B cell (primary cell): Measurements from ENCODE around the gene IP6K2. TPM values are rescaled to one million over a fixed set of nuclear protein-coding genes. Genes with fewer than 3 reads are reported as not detected.

Experiments
- ATAC-seq: fragments of 200-7000 bp; cut with Tn5 transposase; one replicate; pipeline ENCODE4 v1.10.0; 2021; ENCODE audit warnings: low read depth, mild to moderate bottlenecking, moderate number of reproducible peaks, moderate library complexity
- CTCF ChIA-PET: fragments of 350-600 bp; sonication (Branson Sonifier 250); formaldehyde crosslinking; loops from one replicate; lab custom pipeline; 2021; ENCODE audit warnings: antibody characterized with exemption, inconsistent platforms; lab: Charles Lee
- POLR2A ChIA-PET: fragments of 350-600 bp; sonication (Branson Sonifier 250); formaldehyde crosslinking; loops from one replicate; lab custom pipeline; 2021; ENCODE audit warnings: antibody characterized with exemption; lab: Charles Lee
- DNase-seq: peaks from one replicate; pipeline ENCODE4 v3.0.0; 2013
- H2AFZ ChIP-seq: 2 replicates; pipeline ENCODE4 v1.6.1; 2012; ENCODE audit warnings: mild to moderate bottlenecking, low read depth, low read length; ENCODE audit not compliant: insufficient read depth, poor library complexity, severe bottlenecking
- H3K27ac ChIP-seq, 2 donors: 1 replicate in 1 of 2; 2 replicates in 1 of 2; pipeline ENCODE4 v1.5.1; 2012 to 2013; ENCODE audit warnings: low read length in 2 of 2, mild to moderate bottlenecking in 2 of 2, moderate library complexity in 1 of 2
- H3K27me3 ChIP-seq, 4 experiments: fragments of 200-600 bp in 1 of 4; sonication (generic) in 1 of 4; replicated peaks in 1 of 4; 1 replicate in 2 of 4; 2 replicates in 2 of 4; pipeline versions ENCODE4 v1.6.1 to v1.7.0; 2013 to 2016; ENCODE audit warnings: low read length in 3 of 4, mild to moderate bottlenecking in 2 of 4, mixed read lengths in 1 of 4, moderate library complexity in 1 of 4; ENCODE audit not compliant: insufficient read depth in 4 of 4, control insufficient read depth in 3 of 4; ENCODE audit errors: control extremely low read depth in 1 of 4
- H3K36me3 ChIP-seq, 2 experiments: replicated peaks in 1 of 2; 1 replicate in 1 of 2; 2 replicates in 1 of 2; pipeline versions ENCODE4 v1.6.1 to v1.7.1; 2013; ENCODE audit warnings: low read length in 1 of 2; ENCODE audit not compliant: insufficient read depth in 2 of 2, control insufficient read depth in 1 of 2; ENCODE audit errors: control extremely low read depth in 1 of 2, extremely low read depth in 1 of 2
- H3K4me1 ChIP-seq, 2 donors: fragments of 200-600 bp in 1 of 2; sonication (generic) in 1 of 2; 1 replicate in 1 of 2; 2 replicates in 1 of 2; pipeline versions ENCODE4 v1.5.1 to v1.6.1; 2013 to 2017; ENCODE audit warnings: low read length in 2 of 2; ENCODE audit not compliant: control insufficient read depth in 2 of 2, insufficient read depth in 2 of 2
- H3K4me2 ChIP-seq: replicated peaks from 2 replicates; pipeline ENCODE3; 2012; ENCODE audit warnings: mild to moderate bottlenecking, low read depth, low read length; ENCODE audit not compliant: poor library complexity, severe bottlenecking
- H3K4me3 ChIP-seq, 5 experiments: fragments of 200-600 bp in 1 of 5; sonication (generic) in 1 of 5; 1 replicate in 3 of 5; 2 replicates in 2 of 5; pipeline versions ENCODE4 v1.5.1 to v1.7.0; 2011 to 2016; ENCODE audit warnings: low read length in 4 of 5, mild to moderate bottlenecking in 4 of 5, low read depth in 2 of 5, control low read depth in 1 of 5, moderate library complexity in 1 of 5; ENCODE audit not compliant: insufficient read depth in 1 of 5; ENCODE audit errors: control extremely low read depth in 1 of 5, extremely low read depth in 1 of 5
- H3K79me2 ChIP-seq: fragments of 200-600 bp; sonication (generic); one replicate; pipeline ENCODE4 v1.6.0; 2016; ENCODE audit warnings: low read length; ENCODE audit not compliant: control insufficient read depth, insufficient read depth
- H3K9ac ChIP-seq: fragments of 200-600 bp; sonication (generic); 2 replicates; pipeline ENCODE4 v1.6.1; 2017; ENCODE audit warnings: mild to moderate bottlenecking, low read length, moderate library complexity
- H3K9me3 ChIP-seq, 3 donors: one replicate each; pipeline versions ENCODE4 v1.6.1 to v1.7.1; 2013; ENCODE audit warnings: low read length in 2 of 3; ENCODE audit not compliant: control insufficient read depth in 2 of 3, insufficient read depth in 1 of 3; ENCODE audit errors: control extremely low read depth in 1 of 3
- H4K20me1 ChIP-seq: 2 replicates; pipeline ENCODE4 v1.6.0; 2012; ENCODE audit warnings: mild to moderate bottlenecking, low read length; ENCODE audit not compliant: insufficient read depth, control insufficient read depth, poor library complexity, severe bottlenecking
- H3K27ac Mint-ChIP-seq: one replicate; pipeline ENCODE4 v1.8.0; 2021; ENCODE audit warnings: mixed read lengths
- H3K27me3 Mint-ChIP-seq: one replicate; pipeline ENCODE4 v1.8.0; 2021; ENCODE audit warnings: mixed read lengths
- H3K4me1 Mint-ChIP-seq: one replicate; pipeline ENCODE4 v1.8.0; 2021; ENCODE audit warnings: mixed read lengths
- H3K4me3 Mint-ChIP-seq: one replicate; pipeline ENCODE4 v1.8.0; 2021; ENCODE audit warnings: mixed read lengths
- H3K9me3 Mint-ChIP-seq: one replicate; pipeline ENCODE4 v1.8.0; 2022; ENCODE audit warnings: mixed read lengths; ENCODE audit not compliant: insufficient read depth
- CTCF ChIP-seq: fragments of 200-600 bp; IDR thresholded peaks from one replicate; pipeline ENCODE4 v1.8.0; 2022; ENCODE audit warnings: antibody characterized with exemption, mild to moderate bottlenecking
- EZH2 ChIP-seq: IDR thresholded peaks from 2 replicates; pipeline ENCODE4 v1.6.1; 2012; ENCODE audit warnings: borderline replicate concordance, low read depth, mild to moderate bottlenecking, moderate library complexity, low read length; ENCODE audit not compliant: insufficient read depth, poor library complexity, severe bottlenecking
- WGBS: methylation state at CpG from one replicate; pipeline ENCODE4 v1.1.5; 2013; ENCODE audit warnings: missing lambda C conversion rate; ENCODE audit not compliant: insufficient coverage; 5-methylcytosine and 5-hydroxymethylcytosine counted together
- intact Hi-C: fragments of 100-400 bp; cut with micrococcal nuclease; formaldehyde crosslinking; loops from one replicate; pipeline ENCODE4 v1.10.0; 2022
- polyA plus RNA-seq: library from polyadenylated mRNA; depleted of rRNA; stranded (reverse); fragments of >200 nt; gene quantifications from 2 replicates; pipeline ENCODE4 v1.2.3, GENCODE V29; 2012
- total RNA-seq, 2 donors: library from RNA; stranded (reverse); fragments of 120-200 nt in 1 of 2; gene quantifications; 1 replicate in 1 of 2; 2 replicates in 1 of 2; pipeline versions ENCODE4 v1.2.3 to v1.2.4, GENCODE V29; 2013 to 2022

IP6K2 gene
- total and polyA plus RNA-seq, 2 donors (not counting 1 experiment from before 2014, with no cell fraction given) = 132 to 140 TPM

DNA sequence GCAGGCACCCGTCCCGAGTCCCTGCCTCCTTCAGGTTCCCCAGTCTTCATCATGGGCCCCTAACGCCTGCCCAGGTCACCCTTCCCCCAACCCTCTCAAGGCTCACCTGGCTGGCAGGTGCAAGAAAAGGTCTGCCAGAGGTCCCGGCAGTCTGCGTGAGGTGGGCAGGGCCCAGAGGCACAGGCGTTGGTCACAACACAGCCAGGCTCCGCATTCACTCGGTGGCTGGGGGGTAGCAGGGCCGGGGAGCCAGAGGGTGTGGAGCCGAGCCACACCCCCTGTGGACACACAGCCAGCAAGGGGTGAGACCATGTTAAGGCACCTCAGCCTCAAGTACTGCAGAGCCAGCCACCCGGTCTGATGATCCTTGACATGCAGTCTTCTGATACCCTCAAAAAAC lies 65.2 kb downstream of the IP6K2 start:
- Mint-ChIP-seq H3K4me3 (no peak overlapping the region), H3K27ac (no peak overlapping the region), H3K9me3 (no peaks in the 10 kb centered on the region), H3K4me1 (peaks cover 11% of the 10 kb centered on the region), H3K27me3 (no peaks in the 10 kb centered on the region)
- TF ChIP-seq EZH2 (no peak), CTCF (no peak)
- H3K79me2 ChIP-seq = no peaks in the 10 kb centered on the region
- WGBS = 96% methylated on average over 11 of the region's 11 CpGs
- H3K4me2 ChIP-seq = no peak overlapping the region
- DNase-seq = no peak
- H4K20me1 ChIP-seq = no peaks in the 10 kb centered on the region
- H3K36me3 ChIP-seq = no peaks in the 10 kb centered on the region
- no peak overlapping the region for H3K27ac ChIP-seq
- POLR2A ChIA-PET = no interaction called here
- CTCF ChIA-PET = no interaction called here
- intact Hi-C loops = no loop called here
- H3K27me3 ChIP-seq = no peaks in the 10 kb centered on the region
- no peak for ATAC-seq
- H3K4me3 ChIP-seq = no peak overlapping the region
- no peak overlapping the region for H2AFZ ChIP-seq
- no peaks in the 10 kb centered on the region for H3K9me3 ChIP-seq
- peaks cover 4 to 10% of the 10 kb centered on the region in 2 donors for H3K4me1 ChIP-seq
- no peak overlapping the region for H3K9ac ChIP-seq

DNA sequence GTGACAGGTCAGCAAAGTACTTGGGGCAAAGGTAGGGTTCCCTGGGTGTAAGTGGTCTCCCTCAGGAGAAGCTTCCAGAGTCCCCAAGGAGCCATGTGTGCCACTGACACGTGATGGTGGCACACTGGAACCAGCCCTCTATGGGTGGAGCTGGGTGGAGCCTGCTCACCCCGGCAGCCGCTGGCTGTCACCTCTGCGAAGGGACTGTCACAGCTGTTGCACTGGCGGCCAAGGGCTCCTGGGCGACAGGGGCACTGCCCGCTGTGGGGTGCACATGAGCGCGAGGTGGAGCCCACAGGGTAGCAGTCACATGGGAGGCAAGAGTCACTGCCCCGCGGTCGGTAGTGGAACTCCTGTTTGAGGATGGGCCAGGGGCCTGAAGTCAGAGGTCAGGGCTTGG lies 66.3 kb downstream of the IP6K2 start:
- Mint-ChIP-seq H3K4me3 (no peak overlapping the region), H3K9me3 (no peaks in the 10 kb centered on the region), H3K27ac (no peak overlapping the region), H3K4me1 (peaks cover 6% of the 10 kb centered on the region), H3K27me3 (no peaks in the 10 kb centered on the region)
- intact Hi-C loops = no loop called here
- ChIA-PET CTCF (no interaction called here), POLR2A (interaction anchor here (0.5 kb wide), 1 partner anchor 400 kb away, joined by 5 read pairs; no protein-coding TSS in a partner anchor)
- H4K20me1 ChIP-seq = no peaks in the 10 kb centered on the region
- no peak overlapping the region for H3K27ac ChIP-seq
- no peak overlapping the region for H3K9ac ChIP-seq
- no peaks in the 10 kb centered on the region for H3K9me3 ChIP-seq
- 95% methylated on average over 12 of the region's 12 CpGs for WGBS
- no peak overlapping the region for H2AFZ ChIP-seq
- H3K4me1 ChIP-seq = peaks cover 0 to 5% of the 10 kb centered on the region in 2 donors
- TF ChIP-seq CTCF (no peak), EZH2 (no peak)
- DNase-seq = no peak
- no peaks in the 10 kb centered on the region for H3K27me3 ChIP-seq
- H3K4me2 ChIP-seq = no peak overlapping the region
- H3K79me2 ChIP-seq = no peaks in the 10 kb centered on the region
- H3K36me3 ChIP-seq = no peaks in the 10 kb centered on the region
- ATAC-seq = no peak
- H3K4me3 ChIP-seq = no peak overlapping the region
